HG03432 (cell line): ENCODE measurements around the gene RECQL5.
"Not testable (repeated sequence)": the region's sequence is repeated elsewhere in the genome, so short reads cannot be mapped to it uniquely, and the experiment has no call there.

Experiments used
- ATAC-seq: cut with Tn5 transposase; IDR thresholded peaks from one replicate; pipeline ENCODE4 v1.9.1; 2021; ENCODE audit warnings: mild to moderate bottlenecking, moderate library complexity; ENCODE audit not compliant: unreplicated experiment

Gene RECQL5

GRCh38 chr17:75595920-75596313 is 71.0 kb downstream of the RECQL5 start:
- ATAC-seq: no peak

GRCh38 chr17:75595284-75595919 is 71.6 kb downstream of the RECQL5 start:
- no peak for ATAC-seq

- no peak for ATAC-seq
Observed at GRCh38 chr17:75594499-75595283, 72.3 kb downstream of the RECQL5 start.

- not testable (repeated sequence) for ATAC-seq
Observed at GRCh38 chr17:75593430-75593829, 73.5 kb downstream of the RECQL5 start.

- no peak for ATAC-seq
Observed at GRCh38 chr17:75592348-75593020, 74.5 kb downstream of the RECQL5 start.

- ATAC-seq: no peak
Observed at GRCh38 chr17:75591722-75592302, 75.1 kb downstream of the RECQL5 start.

- ATAC-seq: no peak
Observed at GRCh38 chr17:75590849-75591721, 75.9 kb downstream of the RECQL5 start.

- ATAC-seq: no peak
Observed at GRCh38 chr17:75590314-75590761, 76.6 kb downstream of the RECQL5 start.

- ATAC-seq: no peak
Observed at GRCh38 chr17:75589919-75590303, 77.0 kb downstream of the RECQL5 start.

- ATAC-seq: peak; percentile 66
Observed at GRCh38 chr17:75589012-75589918, 77.7 kb downstream of the RECQL5 start.

GRCh38 chr17:75588596-75589011 is 78.3 kb downstream of the RECQL5 start:
- peak; percentile 32 for ATAC-seq

GRCh38 chr17:75587675-75588595 is 79.0 kb downstream of the RECQL5 start, which contains the start of gene MYO15B:
TSS of gene MYO15B (plus strand) at chr17:75587800. CDS start at chr17:75588058, 258 bp downstream.
- ATAC-seq: peak; percentile 22

GRCh38 chr17:75584849-75585175 is 82.1 kb downstream of the RECQL5 start:
- no peak for ATAC-seq

- ATAC-seq: not testable (repeated sequence)
Observed at GRCh38 chr17:75583197-75583596, 83.8 kb downstream of the RECQL5 start.

- ATAC-seq: not testable (repeated sequence)
Observed at GRCh38 chr17:75581121-75581725, 85.7 kb downstream of the RECQL5 start.
